HEK293 (cell line): Measurements from ENCODE around the gene MYOM3.
A peak's percentile ranks its signal among the peaks of the same experiment; 100 is the strongest.

ENCODE experiments used
- CTCF ChIA-PET: fragments of 350-600 bp; formaldehyde crosslinking; extraction: SDS; loops from one replicate; lab custom pipeline; 2021; ENCODE audit warnings: antibody characterized with exemption; lab: Yijun Ruan, JAX
- POLR2A ChIA-PET: fragments of 300-600 bp; formaldehyde crosslinking; extraction: SDS; loops from one replicate; lab custom pipeline; 2020; ENCODE audit warnings: antibody characterized with exemption, inconsistent platforms; lab: Yijun Ruan, JAX
- H3K27ac ChIP-seq: fragments of 200-500 bp; sonication (Bioruptor generic); 2 replicates; pipeline ENCODE4 v1.5.1; 2014; ENCODE audit warnings: low read depth, low read length, control low read depth, inconsistent platforms; ENCODE audit errors: extremely low read depth
- H3K36me3 ChIP-seq, 2 experiments: fragments of 200-500 bp in 1 of 2; sonication (Bioruptor generic) in 1 of 2; 1 replicate in 1 of 2; 2 replicates in 1 of 2; pipeline ENCODE4 v1.5.1; 2014 to 2017; ENCODE audit warnings: inconsistent platforms in 2 of 2, low read length in 2 of 2; ENCODE audit not compliant: control insufficient read depth in 2 of 2, insufficient read depth in 1 of 2
- H3K4me1 ChIP-seq: fragments of 200-500 bp; sonication (Bioruptor generic); 2 replicates; pipeline ENCODE4 v1.5.1; 2014; ENCODE audit warnings: mild to moderate bottlenecking, low read length, inconsistent platforms; ENCODE audit not compliant: control insufficient read depth, insufficient read depth
- H3K4me3 ChIP-seq: 2 replicates; pipeline ENCODE4 v1.5.1; 2011; ENCODE audit warnings: low read depth, mild to moderate bottlenecking, control low read depth, low read length, moderate library complexity
- H3K9me3 ChIP-seq: fragments of 200-500 bp; sonication (Bioruptor generic); 2 replicates; pipeline ENCODE4 v1.5.1; 2014; ENCODE audit warnings: low read depth, low read length, inconsistent platforms; ENCODE audit not compliant: control insufficient read depth, insufficient read depth
- BCL11A ChIP-seq: fragments of 450-650 bp; formaldehyde crosslinking; IDR thresholded peaks from 2 replicates; pipeline ENCODE4 v1.5.1; 2016; ENCODE audit warnings: low read depth, missing biosample characterization, missing genetic modification characterization
- KLF10 ChIP-seq: fragments of 450-650 bp; IDR thresholded peaks from 2 replicates; pipeline ENCODE4 v1.5.1; 2018; ENCODE audit warnings: missing biosample characterization, mild to moderate bottlenecking, missing genetic modification characterization
- KLF8 ChIP-seq: fragments of 450-650 bp; formaldehyde crosslinking; IDR thresholded peaks from 2 replicates; pipeline ENCODE4 v1.5.1; 2016; ENCODE audit warnings: missing biosample characterization, missing genetic modification characterization
- REPIN1 ChIP-seq: fragments of 450-650 bp; formaldehyde crosslinking; IDR thresholded peaks from 2 replicates; pipeline ENCODE4 v1.5.1; 2017; ENCODE audit warnings: missing biosample characterization, missing genetic modification characterization, low read depth
- TCF7L2 ChIP-seq: IDR thresholded peaks from 2 replicates; pipeline ENCODE4 v1.6.1; 2011; ENCODE audit warnings: low read depth, mild to moderate bottlenecking, inconsistent platforms, low read length, moderate library complexity, borderline replicate concordance
- YY2 ChIP-seq: fragments of 450-650 bp; formaldehyde crosslinking; IDR thresholded peaks from 2 replicates; pipeline ENCODE4 v1.5.1; 2016; ENCODE audit warnings: missing biosample characterization, missing genetic modification characterization
- ZBTB48 ChIP-seq: fragments of 450-650 bp; formaldehyde crosslinking; IDR thresholded peaks from 2 replicates; pipeline ENCODE4 v1.5.1; 2016; ENCODE audit warnings: missing biosample characterization, missing genetic modification characterization
- ZNF133 ChIP-seq: fragments of 450-650 bp; formaldehyde crosslinking; IDR thresholded peaks from 2 replicates; pipeline ENCODE4 v1.5.1; 2016; ENCODE audit warnings: missing biosample characterization, missing genetic modification characterization
- ZNF202 ChIP-seq: fragments of 450-650 bp; formaldehyde crosslinking; IDR thresholded peaks from 2 replicates; pipeline ENCODE4 v1.5.1; 2016; ENCODE audit warnings: missing biosample characterization, missing genetic modification characterization, borderline replicate concordance
- ZNF248 ChIP-seq: fragments of 450-650 bp; formaldehyde crosslinking; IDR thresholded peaks from 2 replicates; pipeline ENCODE4 v1.5.1; 2017; ENCODE audit warnings: missing biosample characterization, missing genetic modification characterization
- ZNF311 ChIP-seq: fragments of 450-650 bp; formaldehyde crosslinking; IDR thresholded peaks from 2 replicates; pipeline ENCODE4 v1.5.1; 2017; ENCODE audit warnings: missing biosample characterization, missing genetic modification characterization, borderline replicate concordance
- ZNF354C ChIP-seq: fragments of 450-650 bp; formaldehyde crosslinking; IDR thresholded peaks from 2 replicates; pipeline ENCODE4 v1.5.1; 2016; ENCODE audit warnings: missing biosample characterization, missing genetic modification characterization, low read depth, borderline replicate concordance
- ZNF391 ChIP-seq: fragments of 450-650 bp; formaldehyde crosslinking; IDR thresholded peaks from 2 replicates; pipeline ENCODE4 v1.5.1; 2016; ENCODE audit warnings: low read depth, missing biosample characterization, missing genetic modification characterization, borderline replicate concordance
- ZNF473 ChIP-seq: fragments of 450-650 bp; formaldehyde crosslinking; IDR thresholded peaks from 2 replicates; pipeline ENCODE4 v1.5.1; 2017; ENCODE audit warnings: missing biosample characterization, missing genetic modification characterization
- ZNF549 ChIP-seq: fragments of 450-650 bp; IDR thresholded peaks from 2 replicates; pipeline ENCODE4 v1.5.1; 2018; ENCODE audit warnings: missing biosample characterization, missing genetic modification characterization, mild to moderate bottlenecking, inconsistent platforms, moderate library complexity
- ZNF600 ChIP-seq: fragments of 450-650 bp; formaldehyde crosslinking; IDR thresholded peaks from 2 replicates; pipeline ENCODE4 v1.5.1; 2016; ENCODE audit warnings: missing biosample characterization, missing genetic modification characterization
- ZNF664 ChIP-seq: fragments of 450-650 bp; formaldehyde crosslinking; IDR thresholded peaks from 2 replicates; pipeline ENCODE4 v1.5.1; 2016; ENCODE audit warnings: missing biosample characterization, missing genetic modification characterization
- ZNF707 ChIP-seq: fragments of 450-650 bp; formaldehyde crosslinking; IDR thresholded peaks from 2 replicates; pipeline ENCODE4 v1.5.1; 2016; ENCODE audit warnings: missing biosample characterization, missing genetic modification characterization
- ZNF776 ChIP-seq: fragments of 450-650 bp; formaldehyde crosslinking; IDR thresholded peaks from 2 replicates; pipeline ENCODE4 v1.5.0; 2017; ENCODE audit warnings: missing biosample characterization, missing genetic modification characterization, borderline replicate concordance
- ZNF785 ChIP-seq: fragments of 450-650 bp; formaldehyde crosslinking; IDR thresholded peaks from 2 replicates; pipeline ENCODE4 v1.5.1; 2016; ENCODE audit warnings: missing biosample characterization, missing genetic modification characterization
- ZNF837 ChIP-seq: fragments of 450-650 bp; formaldehyde crosslinking; IDR thresholded peaks from 2 replicates; pipeline ENCODE4 v1.5.1; 2016; ENCODE audit warnings: missing biosample characterization, missing genetic modification characterization
- ZSCAN16 ChIP-seq: fragments of 450-650 bp; formaldehyde crosslinking; IDR thresholded peaks from 2 replicates; pipeline ENCODE4 v1.5.1; 2016; ENCODE audit warnings: missing biosample characterization, missing genetic modification characterization
- TF ChIP-seq, protein P1 (sequence below): fragments of 450-650 bp; formaldehyde crosslinking; IDR thresholded peaks from 2 replicates; pipeline ENCODE4 v1.5.1; 2017; ENCODE audit warnings: missing biosample characterization, missing genetic modification characterization
- TF ChIP-seq, protein P2 (sequence below): fragments of 450-650 bp; formaldehyde crosslinking; IDR thresholded peaks from 2 replicates; pipeline ENCODE4 v1.5.1; 2016; ENCODE audit warnings: missing biosample characterization, missing genetic modification characterization
- TF ChIP-seq, protein P3 (sequence below): fragments of 450-650 bp; formaldehyde crosslinking; IDR thresholded peaks from 2 replicates; pipeline ENCODE4; 2016; ENCODE audit warnings: missing biosample characterization, missing genetic modification characterization
- TF ChIP-seq, protein P4 (sequence below): fragments of 450-650 bp; formaldehyde crosslinking; IDR thresholded peaks from 2 replicates; pipeline ENCODE4 v1.5.1; 2017; ENCODE audit warnings: missing biosample characterization, missing genetic modification characterization

MYOM3 gene

DNA sequence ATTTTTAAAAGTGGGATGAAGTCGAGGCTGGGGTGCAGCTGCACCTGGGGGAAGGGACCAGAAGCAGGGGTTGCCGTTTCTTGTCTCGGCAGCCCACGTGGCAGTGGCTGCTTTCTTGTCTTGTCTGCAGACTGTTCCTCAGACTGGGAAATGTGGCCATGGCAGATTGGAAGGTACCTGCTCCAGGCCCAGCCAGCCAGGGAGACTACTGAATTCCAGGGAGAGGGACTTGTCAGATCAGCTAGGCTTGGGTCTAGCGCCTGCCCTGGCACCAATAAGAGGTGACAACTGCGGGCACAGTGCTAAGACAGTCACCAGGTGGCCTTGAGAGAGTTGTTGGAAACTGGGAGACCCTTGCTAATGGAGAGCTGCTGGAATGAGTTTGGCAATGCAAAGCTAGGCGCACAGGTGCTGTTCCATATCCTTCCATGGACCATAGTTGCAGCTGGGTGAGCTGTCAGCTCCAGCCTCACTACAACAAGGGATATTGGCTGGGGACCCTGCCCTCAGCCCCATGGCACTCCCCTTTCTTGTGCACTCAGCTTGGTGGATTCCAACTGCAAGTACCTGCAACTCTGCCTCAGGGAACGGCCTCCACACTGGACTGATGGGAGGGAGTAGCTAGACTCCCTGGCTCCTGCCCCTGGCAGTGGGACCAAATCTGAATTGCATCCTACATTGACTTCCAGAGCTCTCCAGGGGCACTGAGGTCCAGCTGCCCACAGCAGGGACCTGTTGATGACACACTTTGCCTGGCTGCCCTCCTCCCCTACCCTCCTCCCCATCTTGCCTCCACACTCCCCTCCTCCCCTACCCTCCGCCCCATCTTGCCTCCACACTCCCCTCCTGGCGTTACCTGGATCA lies 40.9 kb upstream of the MYOM3 start (continued):
- TF ChIP-seq ZNF600 (tag by site-specific recombination): 0 out of 2 replicates have a peak, but pooled peaks have one; percentile 21
- no peak for TF ChIP-seq ZNF311
- no peak for TF ChIP-seq ZNF664 (tag by site-specific recombination)
- TF ChIP-seq BCL11A (tag by site-specific recombination): no peak
- TF ChIP-seq, all 188 proteins: peak for 4

DNA sequence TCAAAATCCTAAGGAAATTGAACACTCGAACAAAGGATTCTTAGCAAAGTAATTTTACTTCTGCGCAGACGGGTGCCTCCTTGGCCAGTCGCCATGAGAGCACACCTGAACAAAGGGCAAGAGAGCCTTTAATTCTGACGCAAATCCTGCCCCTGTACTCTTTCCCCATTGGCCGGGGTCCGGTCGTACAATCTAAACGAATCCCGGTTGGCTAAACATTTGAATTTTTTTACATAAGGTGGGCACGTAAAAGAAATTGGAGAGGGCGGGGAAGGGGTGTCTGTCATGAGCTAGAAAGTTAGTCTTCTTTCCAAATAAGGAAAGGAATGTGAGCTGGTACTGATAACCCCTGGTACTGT lies 39.2 kb upstream of the MYOM3 start:
- no peak for TF ChIP-seq ZNF354C (tag by site-specific recombination)
- no peak for TF ChIP-seq TCF7L2
- TF ChIP-seq YY2 (tag by site-specific recombination): no peak
- TF ChIP-seq ZNF549 (tag by site-specific recombination): no peak
- TF ChIP-seq ZNF837 (tag by site-specific recombination): no peak
- no peak for TF ChIP-seq ZBTB48 (tag by site-specific recombination)
- no peak for TF ChIP-seq ZNF391 (tag by site-specific recombination)
- TF ChIP-seq REPIN1: no peak
- no peak for TF ChIP-seq ZNF473
- Histone ChIP-seq H3K4me1 (no peaks in the 10 kb centered on the region), H3K4me3 (no peak overlapping the region), H3K9me3 (no peaks in the 10 kb centered on the region), H3K27ac (no peak overlapping the region), H3K36me3 (peaks cover 0 to 14% of the 10 kb centered on the region in 2 experiments; a peak in 1 of 3 replicates)
- POLR2A ChIA-PET: interaction anchor here (1.1 kb wide), 1 partner anchor 14 kb away, joined by 3 read pairs; no protein-coding TSS in a partner anchor
- CTCF ChIA-PET: interaction anchor here (0.6 to 5.5 kb wide), 16 partner anchors 16 to 253 kb away, joined by 3 to 80 read pairs (median 8); partner anchors contain the start of gene IFNLR1

DNA sequence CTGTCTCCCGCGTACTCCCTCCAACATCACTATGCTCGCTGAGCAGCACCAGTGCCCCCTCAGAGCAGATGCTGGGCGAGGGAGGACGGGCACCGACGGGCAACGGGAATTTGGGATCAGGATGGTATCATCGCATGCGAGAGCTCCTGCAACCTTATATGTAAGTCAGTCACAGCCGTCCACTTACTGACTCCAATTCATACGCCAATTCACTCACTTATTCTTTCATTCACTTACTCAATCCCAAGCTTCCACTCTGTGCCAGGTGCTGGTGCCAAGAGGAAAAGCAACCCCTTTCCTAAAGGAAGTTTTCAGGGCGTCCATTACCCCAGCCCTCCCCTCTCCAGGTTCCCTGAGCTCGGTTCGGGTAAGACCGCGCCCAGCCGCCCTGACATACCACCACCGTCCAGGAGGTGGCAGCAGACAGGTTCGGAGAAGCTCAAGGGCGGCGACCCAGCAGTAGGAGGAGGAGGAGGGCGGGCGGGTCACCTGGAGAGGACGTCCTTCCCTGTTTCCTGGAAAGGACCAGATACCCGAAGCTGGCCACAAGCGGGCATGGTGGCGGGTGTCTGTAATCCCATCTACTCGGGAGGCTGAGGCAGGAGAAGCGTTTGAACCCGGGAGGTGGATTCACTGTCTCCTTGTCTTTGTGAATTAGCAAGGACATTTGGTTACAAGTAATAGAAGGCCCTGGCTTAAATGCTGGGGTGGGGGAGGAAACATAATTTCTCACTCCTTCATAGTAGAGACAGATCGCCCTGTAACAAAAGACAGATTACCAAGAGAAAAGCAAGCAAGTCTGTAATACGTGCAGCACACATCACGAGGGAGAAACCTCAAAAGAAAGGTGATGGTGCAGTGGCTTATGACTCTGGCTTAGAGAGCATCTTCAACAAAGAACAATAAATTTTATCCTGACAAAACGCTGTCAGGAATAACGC lies 38.6 kb upstream of the MYOM3 start:
- Histone ChIP-seq H3K4me3 (no peak overlapping the region), H3K9me3 (no peaks in the 10 kb centered on the region), H3K27ac (no peak overlapping the region), H3K4me1 (no peaks in the 10 kb centered on the region), H3K36me3 (peaks cover 0 to 7% of the 10 kb centered on the region in 2 experiments; a peak in 1 of 3 replicates)
- CTCF ChIA-PET: interaction anchor here (0.5 to 5.5 kb wide), 43 partner anchors 8 to 544 kb away, joined by 3 to 80 read pairs (median 4); partner anchors contain the start of gene IFNLR1
- POLR2A ChIA-PET: interaction anchor here (0.6 to 1.1 kb wide), 7 partner anchors 14 to 891 kb away, joined by 3 to 4 read pairs (median 3); partner anchors contain the start of gene PNRC2
- TF ChIP-seq ZNF202 (tag by site-specific recombination): no peak
- no peak for TF ChIP-seq ZNF473
- TF ChIP-seq BCL11A (tag by site-specific recombination): no peak
- TF ChIP-seq, protein P1, sequence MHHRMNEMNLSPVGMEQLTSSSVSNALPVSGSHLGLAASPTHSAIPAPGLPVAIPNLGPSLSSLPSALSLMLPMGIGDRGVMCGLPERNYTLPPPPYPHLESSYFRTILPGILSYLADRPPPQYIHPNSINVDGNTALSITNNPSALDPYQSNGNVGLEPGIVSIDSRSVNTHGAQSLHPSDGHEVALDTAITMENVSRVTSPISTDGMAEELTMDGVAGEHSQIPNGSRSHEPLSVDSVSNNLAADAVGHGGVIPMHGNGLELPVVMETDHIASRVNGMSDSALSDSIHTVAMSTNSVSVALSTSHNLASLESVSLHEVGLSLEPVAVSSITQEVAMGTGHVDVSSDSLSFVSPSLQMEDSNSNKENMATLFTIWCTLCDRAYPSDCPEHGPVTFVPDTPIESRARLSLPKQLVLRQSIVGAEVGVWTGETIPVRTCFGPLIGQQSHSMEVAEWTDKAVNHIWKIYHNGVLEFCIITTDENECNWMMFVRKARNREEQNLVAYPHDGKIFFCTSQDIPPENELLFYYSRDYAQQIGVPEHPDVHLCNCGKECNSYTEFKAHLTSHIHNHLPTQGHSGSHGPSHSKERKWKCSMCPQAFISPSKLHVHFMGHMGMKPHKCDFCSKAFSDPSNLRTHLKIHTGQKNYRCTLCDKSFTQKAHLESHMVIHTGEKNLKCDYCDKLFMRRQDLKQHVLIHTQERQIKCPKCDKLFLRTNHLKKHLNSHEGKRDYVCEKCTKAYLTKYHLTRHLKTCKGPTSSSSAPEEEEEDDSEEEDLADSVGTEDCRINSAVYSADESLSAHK (tag by site-specific recombination): no peak
- no peak for TF ChIP-seq REPIN1
- TF ChIP-seq ZNF776 (tag by site-specific recombination): no peak
- TF ChIP-seq, protein P2, sequence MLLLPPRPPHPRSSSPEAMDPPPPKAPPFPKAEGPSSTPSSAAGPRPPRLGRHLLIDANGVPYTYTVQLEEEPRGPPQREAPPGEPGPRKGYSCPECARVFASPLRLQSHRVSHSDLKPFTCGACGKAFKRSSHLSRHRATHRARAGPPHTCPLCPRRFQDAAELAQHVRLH (tag by site-specific recombination): no peak
- TF ChIP-seq, protein P3, sequence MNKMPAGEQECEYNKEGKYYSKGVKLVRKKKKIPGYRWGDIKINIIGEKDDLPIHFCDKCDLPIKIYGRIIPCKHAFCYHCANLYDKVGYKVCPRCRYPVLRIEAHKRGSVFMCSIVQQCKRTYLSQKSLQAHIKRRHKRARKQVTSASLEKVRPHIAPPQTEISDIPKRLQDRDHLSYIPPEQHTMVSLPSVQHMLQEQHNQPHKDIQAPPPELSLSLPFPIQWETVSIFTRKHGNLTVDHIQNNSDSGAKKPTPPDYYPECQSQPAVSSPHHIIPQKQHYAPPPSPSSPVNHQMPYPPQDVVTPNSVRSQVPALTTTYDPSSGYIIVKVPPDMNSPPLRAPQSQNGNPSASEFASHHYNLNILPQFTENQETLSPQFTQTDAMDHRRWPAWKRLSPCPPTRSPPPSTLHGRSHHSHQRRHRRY (tag by site-specific recombination): no peak
- no peak for TF ChIP-seq KLF10 (tag by site-specific recombination)
- TF ChIP-seq, protein P4, sequence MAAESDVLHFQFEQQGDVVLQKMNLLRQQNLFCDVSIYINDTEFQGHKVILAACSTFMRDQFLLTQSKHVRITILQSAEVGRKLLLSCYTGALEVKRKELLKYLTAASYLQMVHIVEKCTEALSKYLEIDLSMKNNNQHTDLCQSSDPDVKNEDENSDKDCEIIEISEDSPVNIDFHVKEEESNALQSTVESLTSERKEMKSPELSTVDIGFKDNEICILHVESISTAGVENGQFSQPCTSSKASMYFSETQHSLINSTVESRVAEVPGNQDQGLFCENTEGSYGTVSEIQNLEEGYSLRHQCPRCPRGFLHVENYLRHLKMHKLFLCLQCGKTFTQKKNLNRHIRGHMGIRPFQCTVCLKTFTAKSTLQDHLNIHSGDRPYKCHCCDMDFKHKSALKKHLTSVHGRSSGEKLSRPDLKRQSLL (tag by site-specific recombination): no peak
- no peak for TF ChIP-seq ZNF248 (tag by site-specific recombination)
- TF ChIP-seq ZNF707 (tag by site-specific recombination): no peak
- TF ChIP-seq KLF8 (tag by site-specific recombination): peak; percentile 75
- no peak for TF ChIP-seq ZNF785 (tag by site-specific recombination)
- TF ChIP-seq ZSCAN16 (tag by site-specific recombination): no peak
- no peak for TF ChIP-seq ZNF133 (tag by site-specific recombination)
